ENCODE data around the gene ERBIN.

- TF ChIP-seq EP300 (IDR thresholded peaks at IDR 0.05; ENCODE audit: low read length) (no peak), BRD4 (IDR thresholded peaks at IDR 0.05) (no peak), MYNN (IDR thresholded peaks at IDR 0.05) (no peak), MYNN (CRISPR knock-in tag; IDR thresholded peaks at IDR 0.05) (no peak), ZSCAN29 (IDR thresholded peaks at IDR 0.05) (no peak), POLR2A (conservative IDR thresholded peaks at IDR 0.05) (no peak)
Measured at GRCh38 chr5:66013906-66014305, 87.5 kb downstream of the ERBIN start.

All from K562 (cell line).